HG03045 (cell line): ENCODE results near the gene NDUFB10.
"Not testable (repeated sequence)": the region's sequence is repeated elsewhere in the genome, so short reads cannot be mapped to it uniquely, and the experiment has no call there.

Source experiments
- ATAC-seq: cut with Tn5 transposase; IDR thresholded peaks from one replicate; pipeline ENCODE4 v1.9.1; 2021; ENCODE audit warnings: mild to moderate bottlenecking, moderate library complexity; ENCODE audit not compliant: unreplicated experiment

The NDUFB10 gene

GRCh38 chr16:1959269-1960039, at the start of gene NDUFB10:
TSS of gene NDUFB10 (plus strand) at chr16:1959538. CDS start at chr16:1959625, 87 bp downstream.
- ATAC-seq: peak; percentile 71

GRCh38 chr16:1909561-1910231, 49.6 kb upstream of the NDUFB10 start:
- ATAC-seq: no peak

GRCh38 chr16:1911467-1912214, 47.7 kb upstream of the NDUFB10 start:
- no peak for ATAC-seq

GRCh38 chr16:1912215-1912543, 47.2 kb upstream of the NDUFB10 start:
- no peak for ATAC-seq

- ATAC-seq: no peak
These were observed 45.8 kb upstream of the NDUFB10 start for GRCh38 chr16:1913327-1914083.

- ATAC-seq: no peak
These were observed 45.2 kb upstream of the NDUFB10 start for GRCh38 chr16:1914084-1914608.

GRCh38 chr16:1914988-1915387, 44.4 kb upstream of the NDUFB10 start:
- ATAC-seq: no peak

GRCh38 chr16:1915732-1916639, 43.4 kb upstream of the NDUFB10 start:
- no peak for ATAC-seq

GRCh38 chr16:1916640-1916990, 42.7 kb upstream of the NDUFB10 start:
- no peak for ATAC-seq

- no peak for ATAC-seq
These were observed 42.2 kb upstream of the NDUFB10 start for GRCh38 chr16:1917056-1917664.

GRCh38 chr16:1917665-1918350, 41.5 kb upstream of the NDUFB10 start:
- ATAC-seq: no peak

- no peak for ATAC-seq
These were observed 40.7 kb upstream of the NDUFB10 start, which contains the start of gene HS3ST6 for GRCh38 chr16:1918351-1919326. TSS of gene HS3ST6 (minus strand) at chr16:1918415. CDS start at chr16:1918323, 92 bp downstream.

- no peak for ATAC-seq
These were observed 39.9 kb upstream of the NDUFB10 start for GRCh38 chr16:1919327-1919998.

- not testable (repeated sequence) for ATAC-seq
These were observed 39.2 kb upstream of the NDUFB10 start for GRCh38 chr16:1920122-1920521.

- ATAC-seq: no peak
These were observed 38.6 kb upstream of the NDUFB10 start for GRCh38 chr16:1920727-1921171.

- ATAC-seq: no peak
These were observed 37.0 kb upstream of the NDUFB10 start for GRCh38 chr16:1922357-1922756.
